Activated CD8-positive, alpha-beta memory T cell treated with anti-CD3 and anti-CD28 coated beads for 36 hours (primary cell): Measurements from ENCODE around the gene GLG1. TPM values are rescaled to one million over a fixed set of nuclear protein-coding genes. Genes with fewer than 3 reads are reported as not detected.

Source experiments
- CTCF ChIA-PET: fragments of 350-600 bp; sonication (Branson Sonifier 250); formaldehyde crosslinking; loops from one replicate; lab custom pipeline; 2021; ENCODE audit warnings: antibody characterized with exemption; lab: Charles Lee
- POLR2A ChIA-PET: fragments of 350-600 bp; sonication (Branson Sonifier 250); formaldehyde crosslinking; loops from one replicate; lab custom pipeline; 2021; ENCODE audit warnings: antibody characterized with exemption; lab: Charles Lee
- total RNA-seq, 2 experiments: library from RNA; stranded (reverse); gene quantifications; one replicate each; pipeline ENCODE4 v1.2.3, GENCODE V29; 2021

Gene GLG1
- total RNA-seq, 2 experiments from 2014 or later, result 48.7 to 49.4 TPM

GRCh38 chr16:74511961-74512360 lies 95.0 kb downstream of the GLG1 start:
- ChIA-PET POLR2A (no interaction called here), CTCF (no interaction called here)

- CTCF ChIA-PET, result no interaction called here
- POLR2A ChIA-PET, result no interaction called here
Observed at GRCh38 chr16:74505011-74505410, 101.9 kb downstream of the GLG1 start.

- CTCF ChIA-PET, result no interaction called here
- POLR2A ChIA-PET, result interaction anchor here (0.6 kb wide), 1 partner anchor 1051 kb away, joined by 6 read pairs; no protein-coding TSS in a partner anchor
Observed at GRCh38 chr16:74503412-74503811, 103.5 kb downstream of the GLG1 start.

- CTCF ChIA-PET, result no interaction called here
- POLR2A ChIA-PET, result no interaction called here
Observed at GRCh38 chr16:74501484-74502478, 105.1 kb downstream of the GLG1 start.

- CTCF ChIA-PET, result no interaction called here
- POLR2A ChIA-PET, result no interaction called here
Observed at GRCh38 chr16:74500907-74501306, 106.0 kb downstream of the GLG1 start.

GRCh38 chr16:74499114-74499513 lies 107.8 kb downstream of the GLG1 start:
- POLR2A ChIA-PET, result no interaction called here
- CTCF ChIA-PET, result interaction anchor here (1.0 kb wide), 1 partner anchor 62 kb away, joined by 8 read pairs; no protein-coding TSS in a partner anchor

- CTCF ChIA-PET, result interaction anchor here (0.7 kb wide), 1 partner anchor 81 kb away, joined by 4 read pairs; no protein-coding TSS in a partner anchor
- POLR2A ChIA-PET, result no interaction called here
Observed at GRCh38 chr16:74497761-74498160, 109.2 kb downstream of the GLG1 start.

- ChIA-PET POLR2A (interaction anchor here (0.7 kb wide), 1 partner anchor 92 kb away, joined by 4 read pairs; no protein-coding TSS in a partner anchor), CTCF (no interaction called here)
Observed at GRCh38 chr16:74496054-74496453, 110.9 kb downstream of the GLG1 start.

- CTCF ChIA-PET, result no interaction called here
- POLR2A ChIA-PET, result interaction anchor here (0.9 kb wide), 1 partner anchor 27 kb away, joined by 3 read pairs; no protein-coding TSS in a partner anchor
Observed at GRCh38 chr16:74492976-74493375, 113.9 kb downstream of the GLG1 start.

GRCh38 chr16:74487634-74488495 lies 119.0 kb downstream of the GLG1 start:
- POLR2A ChIA-PET, result no interaction called here
- CTCF ChIA-PET, result interaction anchor here (1.0 kb wide), 1 partner anchor 21 kb away, joined by 3 read pairs; no protein-coding TSS in a partner anchor

- POLR2A ChIA-PET, result no interaction called here
- CTCF ChIA-PET, result no interaction called here
Observed at GRCh38 chr16:74485916-74486315, 121.0 kb downstream of the GLG1 start.

GRCh38 chr16:74480150-74481029 lies 126.5 kb downstream of the GLG1 start:
- ChIA-PET CTCF (no interaction called here), POLR2A (no interaction called here)

GRCh38 chr16:74477226-74477625 lies 129.7 kb downstream of the GLG1 start:
- ChIA-PET POLR2A (no interaction called here), CTCF (no interaction called here)

- ChIA-PET CTCF (no interaction called here), POLR2A (no interaction called here)
Observed at GRCh38 chr16:74474416-74474815, 132.5 kb downstream of the GLG1 start.

GRCh38 chr16:74472540-74472939 lies 134.4 kb downstream of the GLG1 start:
- POLR2A ChIA-PET, result no interaction called here
- CTCF ChIA-PET, result no interaction called here

- CTCF ChIA-PET, result no interaction called here
- POLR2A ChIA-PET, result no interaction called here
Observed at GRCh38 chr16:74472010-74472409, 134.9 kb downstream of the GLG1 start.

GRCh38 chr16:74469946-74470478 lies 136.9 kb downstream of the GLG1 start:
- POLR2A ChIA-PET, result no interaction called here
- CTCF ChIA-PET, result interaction anchor here (0.6 kb wide), 1 partner anchor 722 kb away, joined by 3 read pairs; no protein-coding TSS in a partner anchor

GRCh38 chr16:74468807-74469525 lies 137.9 kb downstream of the GLG1 start:
- POLR2A ChIA-PET, result no interaction called here
- CTCF ChIA-PET, result no interaction called here
